NCI-H146 treated with DMSO at 0.1 percent for 48 hours (cell line): ENCODE results near the gene AQP4.

Source experiments
- DNase-seq: peaks from one replicate; lab custom pipeline; 2025; ENCODE audit not compliant: unreplicated experiment; lab: John Stamatoyannopoulos, UW

Gene AQP4

DNA sequence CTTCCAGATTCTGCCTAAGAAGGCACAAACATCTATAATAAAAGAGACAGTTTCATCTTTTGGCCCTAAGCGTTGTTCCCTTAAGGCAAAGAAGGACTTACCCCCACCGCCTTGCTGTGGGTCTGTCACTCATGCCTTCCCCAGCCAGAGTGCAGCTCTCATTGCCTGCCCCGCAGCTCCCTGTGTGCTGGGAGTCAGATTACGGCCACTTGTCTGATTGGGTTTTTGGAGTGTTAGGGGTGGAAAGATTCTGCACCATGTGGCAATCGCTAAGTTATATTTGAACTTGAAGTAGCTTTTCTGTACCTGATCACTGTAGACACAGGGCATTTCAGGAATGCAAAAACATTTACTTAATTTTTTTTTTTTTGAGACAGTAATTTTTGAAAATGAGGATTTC lies at the start of gene AQP4:
TSS of gene AQP4 (minus strand) at position 151 of the 400 bp plus-strand sequence. CDS start at position 133, 18 bp downstream.
- peak; percentile 50 for DNase-seq

DNA sequence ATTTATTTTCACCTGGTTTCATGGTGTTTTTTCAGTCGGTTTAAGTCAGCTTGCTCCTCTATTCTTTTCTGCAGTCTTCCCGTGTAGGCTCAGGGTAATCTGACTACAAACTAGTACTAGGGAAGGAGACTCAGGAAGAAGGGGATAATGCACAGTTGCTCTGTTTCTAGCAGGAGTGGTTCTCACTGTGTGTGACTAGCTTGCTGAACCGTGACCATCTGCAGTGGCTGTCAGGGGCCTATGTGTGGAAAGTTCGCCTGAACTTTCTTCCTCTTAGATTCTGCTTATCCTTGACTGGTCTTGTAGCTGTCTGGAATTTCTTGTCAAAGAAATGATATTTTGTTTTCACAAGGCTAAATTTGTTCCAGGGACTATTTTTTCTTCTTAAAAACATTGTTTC lies 46.3 kb upstream of the AQP4 start:
- DNase-seq, result no peak

GRCh38 chr18:26909599-26910290 lies 44.2 kb upstream of the AQP4 start:
- no peak for DNase-seq

DNA sequence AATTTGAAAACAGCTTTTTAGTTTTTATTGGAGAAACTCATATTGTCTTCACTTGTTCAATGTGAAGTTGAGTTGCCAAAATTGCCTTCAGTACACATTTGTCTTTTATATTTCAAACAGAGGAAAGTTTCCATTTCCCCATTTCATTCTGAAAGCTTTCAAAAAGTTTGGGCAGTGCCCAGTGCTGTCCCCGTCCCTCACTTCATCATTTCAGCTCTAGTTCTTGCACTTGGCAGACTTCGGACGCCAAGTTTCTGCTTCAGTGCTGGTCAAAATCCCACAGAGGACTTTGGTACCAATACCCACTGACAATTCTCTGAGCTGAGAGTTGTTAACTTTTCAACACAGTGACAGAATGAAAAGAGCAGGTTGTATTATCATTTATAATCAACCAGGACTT lies 43.4 kb upstream of the AQP4 start:
- no peak for DNase-seq

DNA sequence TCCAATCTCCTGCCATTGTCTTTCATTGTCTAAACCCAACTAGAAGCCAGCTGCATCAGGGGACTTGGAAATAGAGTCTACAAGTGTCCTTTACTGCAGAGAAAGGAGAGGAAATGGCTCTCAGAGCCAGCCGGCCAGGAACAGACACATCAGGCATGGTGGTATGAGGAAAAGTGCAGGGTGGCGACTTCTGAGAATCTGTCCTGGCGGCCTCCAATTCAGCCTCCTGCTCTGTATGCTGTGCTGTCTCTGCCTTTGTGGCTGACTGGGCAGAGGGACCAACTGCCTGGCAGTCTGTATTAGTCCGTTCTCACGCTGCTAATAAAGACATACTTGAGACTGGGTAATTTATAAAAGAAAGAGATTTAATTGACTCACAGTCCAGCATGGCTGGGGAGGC lies 36.8 kb upstream of the AQP4 start:
- DNase-seq, result no peak

GRCh38 chr18:26901020-26901419 lies 35.5 kb upstream of the AQP4 start:
- DNase-seq, result no peak

- DNase-seq, result no peak
These were observed 28.9 kb upstream of the AQP4 start for GRCh38 chr18:26894426-26894825.

DNA sequence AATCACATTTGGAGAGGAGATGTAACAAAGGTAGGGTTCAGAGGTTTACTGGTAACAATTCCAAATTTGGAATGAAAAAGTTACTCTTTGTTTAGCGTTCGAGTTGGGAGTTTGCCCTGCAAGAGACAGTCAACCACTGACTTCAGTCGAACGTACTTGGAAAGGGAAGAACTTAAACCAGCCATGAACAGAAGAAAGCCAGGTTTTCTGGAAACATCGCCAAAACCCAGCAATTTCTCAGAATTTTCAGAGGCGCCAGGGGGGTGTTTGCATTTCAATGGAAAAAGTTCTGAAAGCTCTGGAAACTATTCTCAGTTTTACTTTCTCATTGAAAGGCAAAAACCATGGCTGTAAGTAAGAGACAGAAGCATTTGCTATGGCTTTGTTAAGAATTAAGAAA lies 28.5 kb upstream of the AQP4 start:
- no peak for DNase-seq

- no peak for DNase-seq
These were observed 22.8 kb upstream of the AQP4 start for GRCh38 chr18:26888259-26888658.

- no peak for DNase-seq
These were observed 9.6 kb upstream of the AQP4 start for GRCh38 chr18:26875040-26875654.

GRCh38 chr18:26874283-26874682 lies 8.8 kb upstream of the AQP4 start:
- DNase-seq, result peak; percentile 43

GRCh38 chr18:26869640-26870039 lies 4.1 kb upstream of the AQP4 start:
- no peak for DNase-seq

- DNase-seq, result no peak
These were observed 3.6 kb upstream of the AQP4 start for GRCh38 chr18:26868968-26869586.

GRCh38 chr18:26867471-26867870 lies 2.0 kb upstream of the AQP4 start:
- DNase-seq, result no peak

GRCh38 chr18:26864658-26865057 lies 849 bp downstream of the AQP4 start:
- no peak for DNase-seq

DNA sequence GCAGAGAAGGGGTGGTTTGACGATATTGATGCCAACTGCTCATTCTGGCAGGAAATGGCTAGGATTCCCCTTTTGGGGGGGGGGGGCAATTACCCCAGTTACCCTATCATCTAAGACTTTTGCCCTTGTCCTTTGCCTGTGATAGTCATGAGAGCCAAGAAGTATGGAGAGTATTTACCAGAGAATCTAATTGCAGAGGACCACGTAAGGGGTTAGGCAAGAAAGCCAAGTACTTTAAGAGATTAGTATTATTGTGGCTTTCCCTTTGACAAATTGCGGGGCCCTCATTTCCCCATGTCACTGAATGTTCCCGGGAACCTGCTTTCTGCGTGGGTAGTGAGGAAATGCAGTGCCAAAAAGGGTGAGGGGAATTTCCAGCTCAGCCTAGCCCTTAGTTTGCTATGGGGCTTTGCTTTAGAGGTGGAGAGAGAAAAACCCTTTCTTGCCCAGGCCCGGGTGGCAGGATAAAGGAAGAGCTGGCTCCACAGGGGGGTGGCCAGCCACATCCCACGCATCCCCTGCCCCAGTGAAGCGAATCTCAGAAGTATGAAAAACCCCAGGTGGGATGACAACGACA lies 1.5 kb downstream of the AQP4 start:
- DNase-seq, result no peak

DNA sequence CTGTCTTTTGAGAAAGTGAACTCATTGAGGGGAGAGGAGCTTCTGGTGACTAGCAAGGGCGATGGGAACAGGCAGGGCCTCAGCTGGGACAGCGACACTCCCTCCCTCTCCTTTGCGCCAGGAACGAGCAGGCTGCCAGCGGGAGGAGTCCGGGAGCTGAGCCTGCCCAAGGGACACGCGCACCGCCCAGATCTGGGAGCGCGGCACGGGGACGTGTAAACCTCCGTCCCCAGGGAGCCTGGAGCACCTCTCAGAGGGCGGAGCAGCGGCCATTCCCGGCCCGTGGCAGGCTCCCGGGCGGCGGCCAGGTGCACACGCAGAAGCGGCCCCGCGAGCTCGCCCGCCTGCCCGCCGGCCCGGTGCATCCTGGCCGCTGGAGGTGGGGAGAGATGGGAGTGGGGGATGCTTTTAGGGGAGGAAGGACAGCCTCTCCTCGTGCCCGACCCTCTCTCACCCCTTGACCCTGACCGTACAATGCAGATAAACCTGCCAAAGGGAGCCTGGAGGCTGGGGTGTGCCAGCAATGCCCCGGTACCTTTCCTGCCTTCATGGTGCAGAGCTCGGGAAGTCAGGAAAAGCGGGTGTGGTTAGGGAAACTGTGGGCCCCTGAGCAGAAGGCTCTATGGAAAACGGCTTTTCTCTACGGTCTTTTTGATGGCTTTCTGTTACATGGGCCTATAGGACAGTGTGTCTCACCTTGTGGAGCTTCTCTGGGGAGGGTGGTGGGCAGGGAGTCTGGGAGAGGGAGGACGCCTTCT lies 2.2 kb downstream of the AQP4 start:
- peak; percentile 81 for DNase-seq

- DNase-seq, result no peak
These were observed 3.4 kb downstream of the AQP4 start for GRCh38 chr18:26862084-26862483.

- no peak for DNase-seq
These were observed 11.1 kb downstream of the AQP4 start for GRCh38 chr18:26854292-26854881.

- DNase-seq, result no peak
These were observed 12.1 kb downstream of the AQP4 start for GRCh38 chr18:26853401-26853800.

- no peak for DNase-seq
These were observed 21.7 kb downstream of the AQP4 start for GRCh38 chr18:26843760-26844159.
